HepG2 (cell line): ENCODE measurements around the gene VKORC1. TPM values are rescaled to one million over a fixed set of nuclear protein-coding genes. Genes with fewer than 3 reads are reported as not detected.

Experiments
- MIER2 ChIP-seq: IDR thresholded peaks from 2 replicates; pipeline ENCODE4 v1.6.1; 2016; ENCODE audit warnings: missing biosample characterization, missing genetic modification reagents
- SAFB2 ChIP-seq: sonication (generic); formaldehyde crosslinking; IDR thresholded peaks from 2 replicates; pipeline ENCODE4 v1.5.1; 2020; ENCODE audit warnings: missing genetic modification reagents, low read depth, mild to moderate bottlenecking, borderline replicate concordance
- polyA plus RNA-seq, 8 experiments: library from polyadenylated mRNA; depleted of rRNA in 3 of 8; stranded (reverse) in 7 of 8; unstranded in 1 of 8; fragments of >200 nt; fragmentation: Illumina TruSeq in 4 of 8; extraction: Trizol in 4 of 8; gene quantifications; 2 replicates each; pipeline versions ENCODE4 v1.2.1 to v1.2.3, GENCODE V29; 2011 to 2016; ENCODE audit warnings: low read depth in 4 of 8, missing spikeins in 1 of 8, mixed read lengths in 1 of 8; ENCODE audit not compliant: insufficient read depth in 1 of 8
- total RNA-seq, 5 experiments: library from RNA; depleted of rRNA; stranded (reverse); fragments of >200 nt; fragmentation: Illumina TruSeq; extraction: Trizol; gene quantifications; 2 replicates each; pipeline ENCODE4 v1.2.3, GENCODE V29; 2016; ENCODE audit warnings: low read depth in 1 of 5
- TF ChIP-seq, protein P1 (sequence below): sonication (generic); formaldehyde crosslinking; IDR thresholded peaks from 2 replicates; pipeline ENCODE4 v1.4.0; 2020; ENCODE audit warnings: missing genetic modification reagents, mild to moderate bottlenecking, borderline replicate concordance
- TF ChIP-seq, protein P2 (sequence below): sonication (generic); formaldehyde crosslinking; IDR thresholded peaks from 2 replicates; pipeline ENCODE4 v1.5.1; 2020; ENCODE audit warnings: missing genetic modification reagents, mild to moderate bottlenecking, borderline replicate concordance
- TF ChIP-seq, protein P3 (sequence below): sonication (generic); formaldehyde crosslinking; IDR thresholded peaks from 2 replicates; pipeline ENCODE4 v1.4.0; 2020; ENCODE audit warnings: missing genetic modification reagents
- TF ChIP-seq, protein P4 (sequence below): sonication (generic); formaldehyde crosslinking; IDR thresholded peaks from 2 replicates; pipeline ENCODE4 v1.4.0; 2020; ENCODE audit warnings: mild to moderate bottlenecking, missing genetic modification reagents
- TF ChIP-seq, protein P5 (sequence below): sonication (generic); formaldehyde crosslinking; IDR thresholded peaks from 2 replicates; pipeline ENCODE4 v1.4.0; 2020; ENCODE audit warnings: missing genetic modification reagents

Gene VKORC1
- total and polyA plus RNA-seq, 2 of the 13 experiments (the other 11 are each of a cell fraction or from before 2014, with no cell fraction given), result 141 to 615 TPM

DNA sequence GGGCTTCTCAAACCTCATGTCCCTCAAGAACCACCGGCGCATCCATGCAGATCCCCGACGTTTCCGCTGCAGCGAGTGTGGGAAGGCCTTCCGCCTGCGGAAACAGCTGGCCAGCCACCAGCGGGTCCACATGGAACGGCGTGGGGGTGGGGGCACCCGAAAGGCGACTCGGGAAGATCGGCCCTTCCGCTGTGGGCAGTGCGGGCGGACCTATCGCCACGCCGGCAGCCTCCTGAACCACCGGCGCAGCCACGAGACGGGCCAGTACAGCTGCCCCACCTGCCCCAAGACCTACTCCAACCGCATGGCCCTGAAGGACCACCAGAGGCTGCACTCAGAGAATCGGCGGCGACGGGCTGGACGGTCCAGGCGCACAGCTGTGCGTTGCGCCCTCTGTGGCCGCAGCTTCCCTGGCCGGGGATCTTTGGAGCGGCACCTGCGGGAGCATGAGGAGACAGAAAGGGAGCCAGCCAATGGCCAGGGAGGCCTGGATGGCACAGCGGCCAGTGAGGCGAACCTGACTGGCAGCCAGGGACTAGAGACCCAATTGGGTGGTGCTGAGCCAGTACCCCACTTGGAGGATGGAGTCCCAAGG, 14.5 kb downstream of the VKORC1 start (continued):
- TF ChIP-seq, protein P1, sequence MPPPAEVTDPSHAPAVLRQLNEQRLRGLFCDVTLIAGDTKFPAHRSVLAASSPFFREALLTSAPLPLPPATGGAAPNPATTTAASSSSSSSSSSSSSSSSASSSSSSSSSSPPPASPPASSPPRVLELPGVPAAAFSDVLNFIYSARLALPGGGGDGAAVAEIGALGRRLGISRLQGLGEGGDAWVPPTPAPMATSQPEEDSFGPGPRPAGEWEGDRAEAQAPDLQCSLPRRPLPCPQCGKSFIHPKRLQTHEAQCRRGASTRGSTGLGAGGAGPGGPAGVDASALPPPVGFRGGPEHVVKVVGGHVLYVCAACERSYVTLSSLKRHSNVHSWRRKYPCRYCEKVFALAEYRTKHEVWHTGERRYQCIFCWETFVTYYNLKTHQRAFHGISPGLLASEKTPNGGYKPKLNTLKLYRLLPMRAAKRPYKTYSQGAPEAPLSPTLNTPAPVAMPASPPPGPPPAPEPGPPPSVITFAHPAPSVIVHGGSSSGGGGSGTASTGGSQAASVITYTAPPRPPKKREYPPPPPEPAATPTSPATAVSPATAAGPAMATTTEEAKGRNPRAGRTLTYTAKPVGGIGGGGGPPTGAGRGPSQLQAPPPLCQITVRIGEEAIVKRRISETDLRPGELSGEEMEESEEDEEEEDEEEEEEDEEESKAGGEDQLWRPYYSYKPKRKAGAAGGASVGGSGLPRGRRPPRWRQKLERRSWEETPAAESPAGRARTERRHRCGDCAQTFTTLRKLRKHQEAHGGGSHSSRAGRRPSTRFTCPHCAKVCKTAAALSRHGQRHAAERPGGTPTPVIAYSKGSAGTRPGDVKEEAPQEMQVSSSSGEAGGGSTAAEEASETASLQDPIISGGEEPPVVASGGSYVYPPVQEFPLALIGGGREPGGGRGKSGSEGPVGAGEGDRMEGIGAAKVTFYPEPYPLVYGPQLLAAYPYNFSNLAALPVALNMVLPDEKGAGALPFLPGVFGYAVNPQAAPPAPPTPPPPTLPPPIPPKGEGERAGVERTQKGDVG (CRISPR knock-in tag), result no peak
- TF ChIP-seq, protein P2, sequence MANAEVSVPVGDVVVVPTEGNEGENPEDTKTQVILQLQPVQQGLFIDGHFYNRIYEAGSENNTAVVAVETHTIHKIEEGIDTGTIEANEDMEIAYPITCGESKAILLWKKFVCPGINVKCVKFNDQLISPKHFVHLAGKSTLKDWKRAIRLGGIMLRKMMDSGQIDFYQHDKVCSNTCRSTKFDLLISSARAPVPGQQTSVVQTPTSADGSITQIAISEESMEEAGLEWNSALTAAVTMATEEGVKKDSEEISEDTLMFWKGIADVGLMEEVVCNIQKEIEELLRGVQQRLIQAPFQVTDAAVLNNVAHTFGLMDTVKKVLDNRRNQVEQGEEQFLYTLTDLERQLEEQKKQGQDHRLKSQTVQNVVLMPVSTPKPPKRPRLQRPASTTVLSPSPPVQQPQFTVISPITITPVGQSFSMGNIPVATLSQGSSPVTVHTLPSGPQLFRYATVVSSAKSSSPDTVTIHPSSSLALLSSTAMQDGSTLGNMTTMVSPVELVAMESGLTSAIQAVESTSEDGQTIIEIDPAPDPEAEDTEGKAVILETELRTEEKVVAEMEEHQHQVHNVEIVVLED (CRISPR knock-in tag), result no peak
- no peak for TF ChIP-seq SAFB2 (CRISPR knock-in tag)
- TF ChIP-seq, protein P3, sequence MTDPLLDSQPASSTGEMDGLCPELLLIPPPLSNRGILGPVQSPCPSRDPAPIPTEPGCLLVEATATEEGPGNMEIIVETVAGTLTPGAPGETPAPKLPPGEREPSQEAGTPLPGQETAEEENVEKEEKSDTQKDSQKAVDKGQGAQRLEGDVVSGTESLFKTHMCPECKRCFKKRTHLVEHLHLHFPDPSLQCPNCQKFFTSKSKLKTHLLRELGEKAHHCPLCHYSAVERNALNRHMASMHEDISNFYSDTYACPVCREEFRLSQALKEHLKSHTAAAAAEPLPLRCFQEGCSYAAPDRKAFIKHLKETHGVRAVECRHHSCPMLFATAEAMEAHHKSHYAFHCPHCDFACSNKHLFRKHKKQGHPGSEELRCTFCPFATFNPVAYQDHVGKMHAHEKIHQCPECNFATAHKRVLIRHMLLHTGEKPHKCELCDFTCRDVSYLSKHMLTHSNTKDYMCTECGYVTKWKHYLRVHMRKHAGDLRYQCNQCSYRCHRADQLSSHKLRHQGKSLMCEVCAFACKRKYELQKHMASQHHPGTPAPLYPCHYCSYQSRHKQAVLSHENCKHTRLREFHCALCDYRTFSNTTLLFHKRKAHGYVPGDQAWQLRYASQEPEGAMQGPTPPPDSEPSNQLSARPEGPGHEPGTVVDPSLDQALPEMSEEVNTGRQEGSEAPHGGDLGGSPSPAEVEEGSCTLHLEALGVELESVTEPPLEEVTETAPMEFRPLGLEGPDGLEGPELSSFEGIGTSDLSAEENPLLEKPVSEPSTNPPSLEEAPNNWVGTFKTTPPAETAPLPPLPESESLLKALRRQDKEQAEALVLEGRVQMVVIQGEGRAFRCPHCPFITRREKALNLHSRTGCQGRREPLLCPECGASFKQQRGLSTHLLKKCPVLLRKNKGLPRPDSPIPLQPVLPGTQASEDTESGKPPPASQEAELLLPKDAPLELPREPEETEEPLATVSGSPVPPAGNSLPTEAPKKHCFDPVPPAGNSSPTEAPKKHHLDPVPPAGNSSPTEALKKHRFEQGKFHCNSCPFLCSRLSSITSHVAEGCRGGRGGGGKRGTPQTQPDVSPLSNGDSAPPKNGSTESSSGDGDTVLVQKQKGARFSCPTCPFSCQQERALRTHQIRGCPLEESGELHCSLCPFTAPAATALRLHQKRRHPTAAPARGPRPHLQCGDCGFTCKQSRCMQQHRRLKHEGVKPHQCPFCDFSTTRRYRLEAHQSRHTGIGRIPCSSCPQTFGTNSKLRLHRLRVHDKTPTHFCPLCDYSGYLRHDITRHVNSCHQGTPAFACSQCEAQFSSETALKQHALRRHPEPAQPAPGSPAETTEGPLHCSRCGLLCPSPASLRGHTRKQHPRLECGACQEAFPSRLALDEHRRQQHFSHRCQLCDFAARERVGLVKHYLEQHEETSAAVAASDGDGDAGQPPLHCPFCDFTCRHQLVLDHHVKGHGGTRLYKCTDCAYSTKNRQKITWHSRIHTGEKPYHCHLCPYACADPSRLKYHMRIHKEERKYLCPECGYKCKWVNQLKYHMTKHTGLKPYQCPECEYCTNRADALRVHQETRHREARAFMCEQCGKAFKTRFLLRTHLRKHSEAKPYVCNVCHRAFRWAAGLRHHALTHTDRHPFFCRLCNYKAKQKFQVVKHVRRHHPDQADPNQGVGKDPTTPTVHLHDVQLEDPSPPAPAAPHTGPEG (CRISPR knock-in tag), result no peak
- no peak for TF ChIP-seq MIER2 (CRISPR knock-in tag)
- TF ChIP-seq, protein P4, sequence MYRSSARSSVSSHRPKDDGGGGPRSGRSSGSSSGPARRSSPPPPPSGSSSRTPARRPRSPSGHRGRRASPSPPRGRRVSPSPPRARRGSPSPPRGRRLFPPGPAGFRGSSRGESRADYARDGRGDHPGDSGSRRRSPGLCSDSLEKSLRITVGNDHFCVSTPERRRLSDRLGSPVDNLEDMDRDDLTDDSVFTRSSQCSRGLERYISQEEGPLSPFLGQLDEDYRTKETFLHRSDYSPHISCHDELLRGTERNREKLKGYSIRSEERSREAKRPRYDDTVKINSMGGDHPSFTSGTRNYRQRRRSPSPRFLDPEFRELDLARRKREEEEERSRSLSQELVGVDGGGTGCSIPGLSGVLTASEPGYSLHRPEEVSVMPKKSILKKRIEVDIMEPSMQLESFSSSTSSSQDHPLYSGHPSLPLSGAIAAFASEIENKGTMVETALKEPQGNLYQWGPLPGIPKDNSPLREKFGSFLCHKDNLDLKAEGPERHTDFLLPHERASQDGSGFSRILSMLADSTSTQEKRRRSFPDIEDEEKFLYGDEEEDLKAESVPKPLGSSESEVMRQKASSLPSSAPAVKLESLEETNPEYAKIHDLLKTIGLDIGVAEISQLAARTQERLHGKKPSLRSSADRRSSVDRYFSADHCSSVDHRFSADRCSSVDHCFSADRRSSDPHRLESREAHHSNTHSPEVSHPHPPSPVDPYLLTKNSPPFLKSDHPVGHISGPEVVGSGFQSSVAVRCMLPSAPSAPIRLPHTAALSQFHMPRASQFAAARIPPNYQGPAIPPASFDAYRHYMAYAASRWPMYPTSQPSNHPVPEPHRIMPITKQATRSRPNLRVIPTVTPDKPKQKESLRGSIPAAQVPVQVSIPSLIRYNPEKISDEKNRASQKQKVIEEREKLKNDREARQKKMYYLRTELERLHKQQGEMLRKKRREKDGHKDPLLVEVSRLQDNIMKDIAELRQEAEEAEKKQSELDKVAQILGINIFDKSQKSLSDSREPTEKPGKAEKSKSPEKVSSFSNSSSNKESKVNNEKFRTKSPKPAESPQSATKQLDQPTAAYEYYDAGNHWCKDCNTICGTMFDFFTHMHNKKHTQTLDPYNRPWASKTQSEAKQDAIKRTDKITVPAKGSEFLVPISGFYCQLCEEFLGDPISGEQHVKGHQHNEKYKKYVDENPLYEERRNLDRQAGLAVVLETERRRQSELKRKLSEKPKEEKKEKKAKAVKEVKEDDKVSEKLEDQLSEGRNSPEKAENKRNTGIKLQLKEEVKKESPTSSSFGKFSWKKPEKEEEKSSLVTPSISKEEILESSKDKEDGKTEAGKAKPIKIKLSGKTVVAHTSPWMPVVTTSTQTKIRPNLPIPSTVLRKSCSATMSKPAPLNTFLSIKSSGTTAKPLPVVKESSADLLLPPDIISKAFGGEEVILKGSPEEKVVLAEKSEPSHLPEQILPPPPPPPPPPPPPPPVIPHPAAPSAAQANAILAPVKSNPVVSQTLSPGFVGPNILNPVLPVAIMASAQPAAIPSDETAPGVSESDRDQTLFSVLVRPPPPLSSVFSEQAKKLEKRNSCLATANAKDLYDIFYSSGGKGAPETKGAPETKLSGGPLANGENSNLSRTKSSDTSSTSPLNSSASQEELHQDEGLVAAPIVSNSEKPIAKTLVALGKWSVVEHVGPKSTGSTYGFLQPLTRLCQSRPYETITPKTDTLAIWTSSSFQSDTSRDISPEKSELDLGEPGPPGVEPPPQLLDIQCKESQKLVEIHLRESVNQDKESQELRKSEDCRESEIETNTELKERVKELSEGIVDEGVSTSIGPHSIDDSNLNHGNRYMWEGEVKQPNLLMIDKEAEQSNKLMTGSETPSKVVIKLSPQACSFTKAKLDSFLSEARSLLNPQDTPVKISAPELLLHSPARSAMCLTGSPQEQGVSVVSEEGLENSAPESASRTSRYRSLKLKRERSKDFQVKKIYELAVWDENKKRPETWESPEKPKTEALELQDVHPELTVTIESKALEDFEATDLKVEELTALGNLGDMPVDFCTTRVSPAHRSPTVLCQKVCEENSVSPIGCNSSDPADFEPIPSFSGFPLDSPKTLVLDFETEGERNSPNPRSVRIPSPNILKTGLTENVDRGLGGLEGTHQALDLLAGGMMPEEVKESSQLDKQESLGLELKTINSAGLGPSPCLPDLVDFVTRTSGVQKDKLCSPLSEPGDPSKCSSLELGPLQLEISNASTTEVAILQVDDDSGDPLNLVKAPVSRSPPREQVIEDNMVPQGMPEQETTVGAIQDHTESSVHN, result no peak
- TF ChIP-seq, protein P5, sequence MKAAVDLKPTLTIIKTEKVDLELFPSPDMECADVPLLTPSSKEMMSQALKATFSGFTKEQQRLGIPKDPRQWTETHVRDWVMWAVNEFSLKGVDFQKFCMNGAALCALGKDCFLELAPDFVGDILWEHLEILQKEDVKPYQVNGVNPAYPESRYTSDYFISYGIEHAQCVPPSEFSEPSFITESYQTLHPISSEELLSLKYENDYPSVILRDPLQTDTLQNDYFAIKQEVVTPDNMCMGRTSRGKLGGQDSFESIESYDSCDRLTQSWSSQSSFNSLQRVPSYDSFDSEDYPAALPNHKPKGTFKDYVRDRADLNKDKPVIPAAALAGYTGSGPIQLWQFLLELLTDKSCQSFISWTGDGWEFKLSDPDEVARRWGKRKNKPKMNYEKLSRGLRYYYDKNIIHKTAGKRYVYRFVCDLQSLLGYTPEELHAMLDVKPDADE (CRISPR knock-in tag), result no peak
